Measurements from ENCODE around the gene SMPD3.

DNA sequence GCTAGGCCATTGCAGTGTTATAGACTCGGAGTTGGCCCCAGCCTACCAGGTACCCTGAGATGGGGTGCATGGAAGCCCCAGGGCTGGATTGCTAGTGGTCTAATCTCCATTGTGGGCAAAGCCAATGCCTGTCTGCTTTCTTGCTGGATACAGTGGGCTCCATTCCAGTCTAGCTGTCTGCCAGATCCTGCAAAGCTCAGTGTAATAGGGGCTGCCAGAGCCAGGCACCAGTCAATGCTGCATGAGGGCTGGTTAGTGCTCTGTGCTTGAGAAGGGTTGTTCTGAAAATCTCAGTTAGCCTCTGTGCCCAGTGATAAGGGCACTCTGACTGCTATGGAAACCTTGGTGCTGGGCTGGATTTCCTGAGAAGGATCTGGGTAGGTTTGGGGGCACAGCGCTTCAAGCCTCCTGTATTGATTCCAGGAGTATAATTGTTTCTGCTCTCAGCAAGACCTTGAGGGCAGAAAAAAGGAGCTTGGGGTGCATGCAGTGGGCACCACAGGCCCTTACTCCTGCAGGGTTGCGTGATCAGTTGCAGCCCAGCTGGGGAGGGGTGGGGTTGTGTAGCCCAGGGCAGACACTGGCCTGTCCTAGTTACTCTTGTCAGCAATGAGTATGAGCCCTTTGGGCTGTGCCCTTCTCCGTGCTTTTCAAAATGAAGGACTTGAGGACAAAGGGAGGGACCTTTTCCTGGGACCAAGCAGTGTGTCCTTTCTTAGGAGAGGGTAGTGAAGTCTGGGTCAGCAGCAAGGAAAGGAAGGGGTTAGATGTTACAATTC, 19.0 kb downstream of the SMPD3 start:
- TF ChIP-seq, protein P1, sequence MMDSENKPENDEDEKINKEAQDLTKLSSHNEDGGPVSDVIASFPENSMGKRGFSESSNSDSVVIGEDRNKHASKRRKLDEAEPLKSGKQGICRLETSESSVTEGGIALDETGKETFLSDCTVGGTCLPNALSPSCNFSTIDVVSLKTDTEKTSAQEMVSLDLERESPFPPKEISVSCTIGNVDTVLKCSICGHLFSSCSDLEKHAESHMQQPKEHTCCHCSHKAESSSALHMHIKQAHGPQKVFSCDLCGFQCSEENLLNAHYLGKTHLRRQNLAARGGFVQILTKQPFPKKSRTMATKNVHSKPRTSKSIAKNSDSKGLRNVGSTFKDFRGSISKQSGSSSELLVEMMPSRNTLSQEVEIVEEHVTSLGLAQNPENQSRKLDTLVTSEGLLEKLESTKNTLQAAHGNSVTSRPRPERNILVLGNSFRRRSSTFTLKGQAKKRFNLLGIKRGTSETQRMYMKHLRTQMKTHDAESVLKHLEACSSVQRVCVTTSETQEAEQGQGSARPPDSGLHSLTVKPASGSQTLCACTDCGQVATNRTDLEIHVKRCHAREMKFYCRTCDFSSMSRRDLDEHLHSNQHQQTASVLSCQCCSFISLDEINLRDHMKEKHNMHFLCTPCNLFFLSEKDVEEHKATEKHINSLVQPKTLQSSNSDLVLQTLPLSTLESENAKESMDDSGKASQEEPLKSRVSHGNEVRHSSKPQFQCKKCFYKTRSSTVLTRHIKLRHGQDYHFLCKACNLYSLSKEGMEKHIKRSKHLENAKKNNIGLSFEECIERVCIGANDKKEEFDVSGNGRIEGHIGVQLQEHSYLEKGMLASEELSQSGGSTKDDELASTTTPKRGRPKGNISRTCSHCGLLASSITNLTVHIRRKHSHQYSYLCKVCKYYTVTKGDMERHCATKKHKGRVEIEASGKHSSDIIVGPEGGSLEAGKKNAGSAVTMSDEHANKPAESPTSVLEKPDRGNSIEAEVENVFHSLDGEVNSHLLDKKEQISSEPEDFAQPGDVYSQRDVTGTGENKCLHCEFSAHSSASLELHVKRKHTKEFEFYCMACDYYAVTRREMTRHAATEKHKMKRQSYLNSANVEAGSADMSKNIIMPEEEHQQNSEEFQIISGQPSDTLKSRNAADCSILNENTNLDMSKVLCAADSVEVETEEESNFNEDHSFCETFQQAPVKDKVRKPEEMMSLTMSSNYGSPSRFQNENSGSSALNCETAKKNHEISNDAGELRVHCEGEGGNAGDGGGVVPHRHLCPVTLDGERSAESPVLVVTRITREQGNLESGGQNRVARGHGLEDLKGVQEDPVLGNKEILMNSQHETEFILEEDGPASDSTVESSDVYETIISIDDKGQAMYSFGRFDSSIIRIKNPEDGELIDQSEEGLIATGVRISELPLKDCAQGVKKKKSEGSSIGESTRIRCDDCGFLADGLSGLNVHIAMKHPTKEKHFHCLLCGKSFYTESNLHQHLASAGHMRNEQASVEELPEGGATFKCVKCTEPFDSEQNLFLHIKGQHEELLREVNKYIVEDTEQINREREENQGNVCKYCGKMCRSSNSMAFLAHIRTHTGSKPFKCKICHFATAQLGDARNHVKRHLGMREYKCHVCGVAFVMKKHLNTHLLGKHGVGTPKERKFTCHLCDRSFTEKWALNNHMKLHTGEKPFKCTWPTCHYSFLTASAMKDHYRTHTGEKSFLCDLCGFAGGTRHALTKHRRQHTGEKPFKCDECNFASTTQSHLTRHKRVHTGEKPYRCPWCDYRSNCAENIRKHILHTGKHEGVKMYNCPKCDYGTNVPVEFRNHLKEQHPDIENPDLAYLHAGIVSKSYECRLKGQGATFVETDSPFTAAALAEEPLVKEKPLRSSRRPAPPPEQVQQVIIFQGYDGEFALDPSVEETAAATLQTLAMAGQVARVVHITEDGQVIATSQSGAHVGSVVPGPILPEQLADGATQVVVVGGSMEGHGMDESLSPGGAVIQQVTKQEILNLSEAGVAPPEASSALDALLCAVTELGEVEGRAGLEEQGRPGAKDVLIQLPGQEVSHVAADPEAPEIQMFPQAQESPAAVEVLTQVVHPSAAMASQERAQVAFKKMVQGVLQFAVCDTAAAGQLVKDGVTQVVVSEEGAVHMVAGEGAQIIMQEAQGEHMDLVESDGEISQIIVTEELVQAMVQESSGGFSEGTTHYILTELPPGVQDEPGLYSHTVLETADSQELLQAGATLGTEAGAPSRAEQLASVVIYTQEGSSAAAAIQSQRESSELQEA (IDR thresholded peaks at IDR 0.05; ENCODE audit: low read depth) = no peak
- TF ChIP-seq NRF1 (conservative IDR thresholded peaks at IDR 0.05 in 1 of 2, IDR thresholded peaks at IDR 0.05 in 1 of 2) (no peak), SNRNP70 (optimal IDR thresholded peaks at IDR 0.05; ENCODE audit: low read depth, low read length) (no peak)
